Neural progenitor cell (in vitro differentiated cells): Measurements from ENCODE around the gene PRKD3.

Source experiments
- EZH2 ChIP-seq: fragments of 200-600 bp; sonication (generic); IDR thresholded peaks from 2 replicates; pipeline ENCODE4 v1.6.1; 2017; ENCODE audit warnings: antibody characterized with exemption, mild to moderate bottlenecking, moderate library complexity
- EZH2phosphoT487 ChIP-seq: fragments of 200-600 bp; sonication (generic); IDR thresholded peaks from 2 replicates; pipeline ENCODE4 v1.6.1; 2017; ENCODE audit warnings: antibody characterized with exemption
- TF ChIP-seq, protein P1 (sequence below): fragments of 200-600 bp; sonication (generic); IDR thresholded peaks from 2 replicates; pipeline ENCODE4 v1.5.1; 2017; ENCODE audit warnings: antibody characterized with exemption, mild to moderate bottlenecking

DNA sequence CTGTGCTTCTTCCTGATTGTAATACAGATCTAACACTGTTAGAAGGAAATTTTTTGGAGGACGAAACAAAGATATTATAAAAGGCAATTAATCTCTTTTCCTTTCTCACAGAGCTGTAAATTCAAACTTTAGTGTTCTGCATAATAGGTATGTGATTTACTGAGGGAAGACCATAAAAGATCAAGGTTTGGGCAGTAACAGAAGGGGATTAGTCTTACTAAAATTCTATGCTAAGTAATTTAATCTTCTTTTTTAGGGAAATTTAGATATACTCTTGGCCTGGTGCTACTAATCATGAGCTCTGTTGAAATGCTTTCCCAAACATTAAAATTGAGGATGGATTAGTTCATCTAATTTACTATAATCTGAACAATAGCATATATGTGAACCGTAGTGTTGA lies 11.0 kb upstream of the PRKD3 start:
- TF ChIP-seq, protein P1, sequence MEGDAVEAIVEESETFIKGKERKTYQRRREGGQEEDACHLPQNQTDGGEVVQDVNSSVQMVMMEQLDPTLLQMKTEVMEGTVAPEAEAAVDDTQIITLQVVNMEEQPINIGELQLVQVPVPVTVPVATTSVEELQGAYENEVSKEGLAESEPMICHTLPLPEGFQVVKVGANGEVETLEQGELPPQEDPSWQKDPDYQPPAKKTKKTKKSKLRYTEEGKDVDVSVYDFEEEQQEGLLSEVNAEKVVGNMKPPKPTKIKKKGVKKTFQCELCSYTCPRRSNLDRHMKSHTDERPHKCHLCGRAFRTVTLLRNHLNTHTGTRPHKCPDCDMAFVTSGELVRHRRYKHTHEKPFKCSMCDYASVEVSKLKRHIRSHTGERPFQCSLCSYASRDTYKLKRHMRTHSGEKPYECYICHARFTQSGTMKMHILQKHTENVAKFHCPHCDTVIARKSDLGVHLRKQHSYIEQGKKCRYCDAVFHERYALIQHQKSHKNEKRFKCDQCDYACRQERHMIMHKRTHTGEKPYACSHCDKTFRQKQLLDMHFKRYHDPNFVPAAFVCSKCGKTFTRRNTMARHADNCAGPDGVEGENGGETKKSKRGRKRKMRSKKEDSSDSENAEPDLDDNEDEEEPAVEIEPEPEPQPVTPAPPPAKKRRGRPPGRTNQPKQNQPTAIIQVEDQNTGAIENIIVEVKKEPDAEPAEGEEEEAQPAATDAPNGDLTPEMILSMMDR: no peak
- TF ChIP-seq EZH2 (no peak), EZH2phosphoT487 (no peak)
